Panc1 (cell line): ENCODE measurements around the gene RCN2. TPM values are rescaled to one million over a fixed set of nuclear protein-coding genes. Genes with fewer than 3 reads are reported as not detected.

Experiments used
- ATAC-seq: fragments of 200-7000 bp; cut with Tn5 transposase; 2 replicates; pipeline ENCODE4 v1.9.1; 2020; ENCODE audit warnings: mild to moderate bottlenecking, moderate library complexity
- BruUV-seq: library from RNA; stranded (reverse); fragments of 400-500 nt; replicated peaks from 2 replicates; lab custom pipeline; 2021; lab: Mats Ljungman, UMichigan
- CTCF ChIA-PET: fragments of 300-600 bp; sonication (Branson Sonifier 250); formaldehyde crosslinking; loops from one replicate; lab custom pipeline; 2022; ENCODE audit warnings: antibody characterized with exemption; lab: Charles Lee
- POLR2A ChIA-PET: fragments of 300-600 bp; sonication (Branson Sonifier 250); formaldehyde crosslinking; loops from one replicate; lab custom pipeline; 2022; ENCODE audit warnings: antibody characterized with exemption; lab: Charles Lee
- DNase-seq: peaks from one replicate; pipeline ENCODE4 v3.0.0-alpha.2; 2010; ENCODE audit warnings: low read depth, low spot score
- H3K27ac ChIP-seq: 2 replicates; pipeline ENCODE4 v1.5.1; 2011; ENCODE audit warnings: mild to moderate bottlenecking, low read length, inconsistent platforms
- H3K27me3 ChIP-seq: fragments of 200-500 bp; sonication (Bioruptor generic); 2 replicates; pipeline ENCODE4 v1.6.0; 2014; ENCODE audit warnings: low read length, inconsistent platforms; ENCODE audit not compliant: control insufficient read depth, insufficient read depth
- H3K36me3 ChIP-seq: fragments of 200-500 bp; sonication (Bioruptor generic); 2 replicates; pipeline ENCODE4 v1.5.1; 2014; ENCODE audit warnings: inconsistent platforms, mild to moderate bottlenecking, low read length, moderate library complexity; ENCODE audit not compliant: control insufficient read depth, insufficient read depth
- H3K4me1 ChIP-seq: 2 replicates; pipeline ENCODE4 v1.5.1; 2011; ENCODE audit warnings: inconsistent platforms, mild to moderate bottlenecking, low read length, moderate library complexity; ENCODE audit not compliant: control insufficient read depth, insufficient read depth
- H3K4me3 ChIP-seq, 2 experiments: 2 replicates each; pipeline ENCODE4 v1.5.1; 2011 to 2012; ENCODE audit warnings: low read depth in 2 of 2, low read length in 2 of 2, mild to moderate bottlenecking in 2 of 2, inconsistent platforms in 1 of 2, moderate library complexity in 1 of 2
- H3K9me3 ChIP-seq: fragments of 200-500 bp; sonication (Bioruptor generic); 2 replicates; pipeline ENCODE4 v1.5.1; 2014; ENCODE audit warnings: low read depth, mild to moderate bottlenecking, inconsistent platforms, low read length, moderate library complexity; ENCODE audit not compliant: control insufficient read depth, insufficient read depth
- POLR2AphosphoS5 ChIP-seq: IDR thresholded peaks from 2 replicates; pipeline ENCODE4 v1.6.1; 2012; ENCODE audit warnings: mild to moderate bottlenecking, low read depth, low read length, moderate library complexity
- SIN3A ChIP-seq: IDR thresholded peaks from 2 replicates; pipeline ENCODE4 v1.6.1; 2012; ENCODE audit warnings: low read depth, mild to moderate bottlenecking, low read length, moderate library complexity, borderline replicate concordance; ENCODE audit not compliant: insufficient read depth
- TCF7L2 ChIP-seq: IDR thresholded peaks from 2 replicates; pipeline ENCODE4 v1.6.1; 2011; ENCODE audit warnings: mild to moderate bottlenecking, low read depth, low read length, inconsistent platforms
- in situ Hi-C: cut with HindIII; loops from 2 replicates; pipeline ENCODE4 v1.10.0; 2016; ENCODE audit warnings: low sequenced_read_pairs, low pct_unique_long_range_greater_than_20kb
- intact Hi-C: fragments of 100-400 bp; cut with micrococcal nuclease; formaldehyde crosslinking; loops from one replicate; pipeline ENCODE4 v1.10.0; 2022; ENCODE audit not compliant: unreplicated experiment
- total RNA-seq: library from RNA; stranded (reverse); gene quantifications from one replicate; pipeline ENCODE4 v1.2.1, GENCODE V29; 2021; ENCODE audit not compliant: unreplicated experiment
- TF ChIP-seq, protein P1 (sequence below), 2 experiments: IDR thresholded peaks; 2 replicates each; pipeline ENCODE4 v1.6.1; 2011 to 2012; ENCODE audit warnings: low read depth in 2 of 2, control low read depth in 1 of 2, low read length in 1 of 2, mild to moderate bottlenecking in 1 of 2, moderate library complexity in 1 of 2; ENCODE audit not compliant: insufficient read depth in 1 of 2

RCN2 gene
- total RNA-seq, 1 experiment from 2014 or later = 60.7 TPM

DNA sequence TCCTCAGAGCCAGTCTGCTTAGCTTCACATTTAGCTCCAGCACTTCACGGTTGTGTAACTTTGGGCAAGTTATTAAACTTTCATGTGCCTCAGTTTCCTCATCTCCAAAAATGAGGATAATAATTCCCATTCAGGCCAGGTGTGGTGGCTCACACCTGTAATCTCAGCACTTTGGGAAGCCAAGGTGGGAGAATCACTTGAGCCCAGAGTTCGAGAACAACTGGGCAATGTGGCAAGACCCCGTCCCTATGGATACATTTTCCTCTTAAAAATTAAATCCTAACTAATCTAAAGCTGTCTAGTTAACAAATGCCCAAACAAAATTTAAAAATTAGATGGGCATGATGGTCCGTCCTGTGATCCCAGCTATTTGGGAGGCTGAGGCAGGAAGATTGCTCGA is 7.2 kb downstream of the RCN2 start:
- H3K4me3 ChIP-seq = no peak overlapping the region
- no peak overlapping the region for H3K27ac ChIP-seq
- ATAC-seq (no peak), DNase-seq (no peak)
- ChIA-PET CTCF (no interaction called here), POLR2A (no interaction called here)
- no peaks in the 10 kb centered on the region for H3K27me3 ChIP-seq
- in situ Hi-C loops = no loop called here
- peaks cover 17% of the 10 kb centered on the region for H3K36me3 ChIP-seq
- H3K4me1 ChIP-seq = no peaks in the 10 kb centered on the region
- no peaks in the 10 kb centered on the region for H3K9me3 ChIP-seq
- intact Hi-C loops = no loop called here
- TF ChIP-seq, protein P1, sequence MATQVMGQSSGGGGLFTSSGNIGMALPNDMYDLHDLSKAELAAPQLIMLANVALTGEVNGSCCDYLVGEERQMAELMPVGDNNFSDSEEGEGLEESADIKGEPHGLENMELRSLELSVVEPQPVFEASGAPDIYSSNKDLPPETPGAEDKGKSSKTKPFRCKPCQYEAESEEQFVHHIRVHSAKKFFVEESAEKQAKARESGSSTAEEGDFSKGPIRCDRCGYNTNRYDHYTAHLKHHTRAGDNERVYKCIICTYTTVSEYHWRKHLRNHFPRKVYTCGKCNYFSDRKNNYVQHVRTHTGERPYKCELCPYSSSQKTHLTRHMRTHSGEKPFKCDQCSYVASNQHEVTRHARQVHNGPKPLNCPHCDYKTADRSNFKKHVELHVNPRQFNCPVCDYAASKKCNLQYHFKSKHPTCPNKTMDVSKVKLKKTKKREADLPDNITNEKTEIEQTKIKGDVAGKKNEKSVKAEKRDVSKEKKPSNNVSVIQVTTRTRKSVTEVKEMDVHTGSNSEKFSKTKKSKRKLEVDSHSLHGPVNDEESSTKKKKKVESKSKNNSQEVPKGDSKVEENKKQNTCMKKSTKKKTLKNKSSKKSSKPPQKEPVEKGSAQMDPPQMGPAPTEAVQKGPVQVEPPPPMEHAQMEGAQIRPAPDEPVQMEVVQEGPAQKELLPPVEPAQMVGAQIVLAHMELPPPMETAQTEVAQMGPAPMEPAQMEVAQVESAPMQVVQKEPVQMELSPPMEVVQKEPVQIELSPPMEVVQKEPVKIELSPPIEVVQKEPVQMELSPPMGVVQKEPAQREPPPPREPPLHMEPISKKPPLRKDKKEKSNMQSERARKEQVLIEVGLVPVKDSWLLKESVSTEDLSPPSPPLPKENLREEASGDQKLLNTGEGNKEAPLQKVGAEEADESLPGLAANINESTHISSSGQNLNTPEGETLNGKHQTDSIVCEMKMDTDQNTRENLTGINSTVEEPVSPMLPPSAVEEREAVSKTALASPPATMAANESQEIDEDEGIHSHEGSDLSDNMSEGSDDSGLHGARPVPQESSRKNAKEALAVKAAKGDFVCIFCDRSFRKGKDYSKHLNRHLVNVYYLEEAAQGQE (IDR thresholded peaks at IDR 0.05; ENCODE audit: insufficient read depth in 1 of 2, low read depth in 2 of 2, low read length in 1 of 2) = no peak
- TF ChIP-seq SIN3A = no peak
- BruUV-seq = no TSS peak

DNA sequence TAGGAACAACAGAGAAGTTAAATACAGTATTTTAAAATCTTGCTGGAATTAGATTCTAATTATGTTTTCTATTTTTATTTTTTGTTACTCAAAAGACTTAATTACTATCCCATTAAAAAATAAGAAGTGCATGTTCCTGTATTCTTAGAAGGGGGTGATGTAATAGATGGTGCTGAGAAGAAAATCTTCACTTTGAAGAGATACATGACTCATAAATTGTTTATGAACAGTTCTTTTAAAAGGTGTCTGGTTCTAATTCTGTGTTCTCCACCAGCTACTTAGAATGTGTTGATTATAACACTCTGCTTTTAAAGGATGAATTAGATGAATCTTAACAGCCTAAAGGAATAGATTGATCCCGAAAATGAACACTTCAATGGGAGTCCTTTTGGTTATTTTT is 8.2 kb downstream of the RCN2 start:
- no peak for DNase-seq
- peaks cover 12% of the 10 kb centered on the region for H3K36me3 ChIP-seq

More for the DNA sequence above, 8.2 kb downstream of the RCN2 start:
- ATAC-seq = no peak
- Histone ChIP-seq H3K4me3 (no peak overlapping the region), H3K9me3 (no peaks in the 10 kb centered on the region), H3K27me3 (no peaks in the 10 kb centered on the region), H3K27ac (no peak overlapping the region), H3K4me1 (no peaks in the 10 kb centered on the region)
- no TSS peak for BruUV-seq
- CTCF ChIA-PET = interaction anchor here (0.6 kb wide), 1 partner anchor 12 kb away, joined by 3 read pairs; no protein-coding TSS in a partner anchor
- POLR2A ChIA-PET = no interaction called here
- in situ Hi-C loops = no loop called here
- TF ChIP-seq POLR2AphosphoS5 (no peak), TCF7L2 (no peak), SIN3A (no peak)
- TF ChIP-seq, protein P1 (IDR thresholded peaks at IDR 0.05; ENCODE audit: insufficient read depth in 1 of 2, low read depth in 2 of 2, low read length in 1 of 2) = no peak
- intact Hi-C loops = no loop called here
